GM23338 (cell line): ENCODE data around the gene GRM8. TPM values are rescaled to one million over a fixed set of nuclear protein-coding genes. Genes with fewer than 3 reads are reported as not detected.

Experiments used
- ATAC-seq: fragments of 200-7000 bp; cut with Tn5 transposase; 3 replicates; pipeline ENCODE4 v1.9.1; 2020
- DNase-seq: peaks from one replicate; pipeline ENCODE4 v3.0.0-alpha.2; 2015; ENCODE audit warnings: low spot score
- H2AFZ ChIP-seq: fragments of 200-600 bp; sonication (generic); 2 replicates; pipeline ENCODE4 v1.8.0; 2016; ENCODE audit warnings: antibody characterized with exemption, mild to moderate bottlenecking, moderate library complexity
- H3F3A ChIP-seq: fragments of 200-600 bp; sonication (generic); replicated peaks from 2 replicates; pipeline ENCODE4 v1.8.0; 2017; ENCODE audit warnings: antibody characterized with exemption, mixed run types, low read depth
- H3K27ac ChIP-seq: fragments of 200-600 bp; sonication (generic); 2 replicates; pipeline ENCODE4 v1.6.1; 2016; ENCODE audit warnings: low read depth
- H3K27me3 ChIP-seq: fragments of 200-600 bp; sonication (generic); 2 replicates; pipeline ENCODE4 v1.8.0; 2016; ENCODE audit warnings: mild to moderate bottlenecking, mixed run types, moderate library complexity; ENCODE audit not compliant: insufficient read depth
- H3K36me3 ChIP-seq: fragments of 200-600 bp; sonication (generic); 2 replicates; pipeline ENCODE4 v1.8.0; 2016; ENCODE audit warnings: mild to moderate bottlenecking; ENCODE audit not compliant: insufficient read depth
- H3K4me1 ChIP-seq: fragments of 200-600 bp; sonication (generic); 2 replicates; pipeline ENCODE4 v1.8.0; 2016; ENCODE audit warnings: mild to moderate bottlenecking, moderate library complexity; ENCODE audit not compliant: insufficient read depth
- H3K4me2 ChIP-seq: fragments of 200-600 bp; sonication (generic); 2 replicates; pipeline ENCODE4 v1.7.1; 2017; ENCODE audit warnings: mixed run types
- H3K4me3 ChIP-seq: fragments of 200-600 bp; sonication (generic); 2 replicates; pipeline ENCODE4 v1.6.1; 2016; ENCODE audit warnings: mixed run types
- H3K79me2 ChIP-seq: fragments of 200-600 bp; sonication (generic); replicated peaks from 2 replicates; pipeline ENCODE4 v1.8.0; 2017; ENCODE audit warnings: mild to moderate bottlenecking; ENCODE audit not compliant: insufficient read depth
- H3K9me2 ChIP-seq: fragments of 200-600 bp; sonication (generic); 2 replicates; pipeline ENCODE4 v1.8.0; 2017; ENCODE audit not compliant: insufficient read depth
- H4K20me1 ChIP-seq: fragments of 200-600 bp; sonication (generic); replicated peaks from 2 replicates; pipeline ENCODE4 v1.8.0; 2017; ENCODE audit warnings: mild to moderate bottlenecking; ENCODE audit not compliant: insufficient read depth
- H3K27ac Mint-ChIP-seq: 2 replicates; pipeline ENCODE4 v1.8.0; 2020; ENCODE audit warnings: inconsistent platforms, mild to moderate bottlenecking, moderate library complexity, mixed read lengths
- H3K27me3 Mint-ChIP-seq: 3 replicates; pipeline ENCODE4 v1.8.0; 2022; ENCODE audit warnings: low read depth, mild to moderate bottlenecking, moderate library complexity, mixed read lengths, inconsistent platforms; ENCODE audit not compliant: insufficient read depth, poor library complexity
- H3K36me3 Mint-ChIP-seq: 3 replicates; pipeline ENCODE4 v1.8.0; 2021; ENCODE audit warnings: low read depth, mild to moderate bottlenecking, inconsistent platforms, moderate library complexity, mixed read lengths
- H3K4me1 Mint-ChIP-seq: 3 replicates; pipeline ENCODE4 v1.8.0; 2020; ENCODE audit warnings: mild to moderate bottlenecking, inconsistent platforms, mixed read lengths
- H3K4me3 Mint-ChIP-seq: 3 replicates; pipeline ENCODE4 v1.8.0; 2021; ENCODE audit warnings: moderate library complexity, mild to moderate bottlenecking, inconsistent platforms, mixed read lengths
- H3K9me3 Mint-ChIP-seq: 3 replicates; pipeline ENCODE4 v1.8.0; 2020; ENCODE audit warnings: moderate library complexity, mild to moderate bottlenecking, inconsistent platforms, mixed read lengths
- CREB1 ChIP-seq: fragments of 250-450 bp; sonication (Bioruptor Pico); IDR thresholded peaks from 2 replicates; pipeline ENCODE4 v1.5.0; 2020; ENCODE audit warnings: low read depth, mild to moderate bottlenecking, moderate library complexity
- CTCF ChIP-seq, 2 experiments: fragments of 200-600 bp in 1 of 2; sonication (generic) in 1 of 2; conservative IDR thresholded peaks; 2 replicates each; pipeline versions ENCODE4 v1.5.1 to v1.6.1; 2016 to 2017; ENCODE audit warnings: antibody characterized with exemption in 2 of 2, low read depth in 2 of 2, mild to moderate bottlenecking in 2 of 2, moderate library complexity in 1 of 2
- ETS1 ChIP-seq: IDR thresholded peaks from 2 replicates; pipeline ENCODE4 v1.6.1; 2016; ENCODE audit warnings: antibody characterized with exemption
- EZH2phosphoT487 ChIP-seq: fragments of 200-600 bp; sonication (generic); IDR thresholded peaks from one replicate; pipeline ENCODE4 v1.8.1; 2018; ENCODE audit warnings: antibody characterized with exemption; ENCODE audit not compliant: unreplicated experiment
- JUNB ChIP-seq: IDR thresholded peaks from one replicate; pipeline ENCODE4 v1.6.1; 2016; ENCODE audit warnings: antibody characterized with exemption; ENCODE audit not compliant: unreplicated experiment
- NANOG ChIP-seq: IDR thresholded peaks from 2 replicates; pipeline ENCODE4 v1.6.1; 2016; ENCODE audit warnings: antibody characterized with exemption, borderline replicate concordance
- POLR2AphosphoS5 ChIP-seq: IDR thresholded peaks from 2 replicates; pipeline ENCODE4 v1.6.1; 2016; ENCODE audit warnings: antibody characterized with exemption, low read depth
- REST ChIP-seq: IDR thresholded peaks from one replicate; pipeline ENCODE4 v1.6.1; 2018; ENCODE audit warnings: antibody characterized with exemption; ENCODE audit not compliant: unreplicated experiment
- STAT1 ChIP-seq: IDR thresholded peaks from one replicate; pipeline ENCODE4 v1.6.1; 2016; ENCODE audit warnings: antibody characterized with exemption; ENCODE audit not compliant: unreplicated experiment
- ZNF114 ChIP-seq: fragments of 250-450 bp; sonication (Bioruptor Pico); IDR thresholded peaks from 2 replicates; pipeline ENCODE4 v1.5.0; 2020; ENCODE audit warnings: mild to moderate bottlenecking, moderate library complexity
- ZNF331 ChIP-seq: fragments of 250-450 bp; sonication (Bioruptor Pico); IDR thresholded peaks from 2 replicates; pipeline ENCODE4 v1.5.0; 2020; ENCODE audit warnings: low read depth, mild to moderate bottlenecking, moderate library complexity
- ZNF462 ChIP-seq: fragments of 250-450 bp; sonication (Bioruptor Pico); IDR thresholded peaks from 2 replicates; pipeline ENCODE4 v1.5.0; 2020; ENCODE audit warnings: mild to moderate bottlenecking, moderate library complexity
- polyA plus RNA-seq: library from polyadenylated mRNA; unstranded; fragments of >200 nt; fragmentation: Nextera tagmentation; extraction: Ambion mirVana; gene quantifications from 2 replicates; pipeline ENCODE4 v1.2.1, GENCODE V29; 2016
- total RNA-seq: library from RNA; depleted of rRNA; stranded (reverse); fragments of >200 nt; shearing (Covaris generic); gene quantifications from 2 replicates; pipeline ENCODE4 v1.2.3, GENCODE V29; 2014

Gene GRM8
- total and polyA plus RNA-seq, 2 experiments from 2014 or later, result 1.9 to 6.6 TPM

GRCh38 chr7:126440542-126440941 lies 812.2 kb downstream of the GRM8 start:
- Histone ChIP-seq H3K27ac (no peak overlapping the region), H2AFZ (no peak overlapping the region), H3K36me3 (no peaks in the 10 kb centered on the region), H3K9me2 (no peaks in the 10 kb centered on the region), H3K79me2 (no peaks in the 10 kb centered on the region), H3K4me2 (no peak overlapping the region), H3K4me1 (no peaks in the 10 kb centered on the region), H4K20me1 (no peaks in the 10 kb centered on the region), H3K27me3 (no peaks in the 10 kb centered on the region), H3F3A (no peaks in the 10 kb centered on the region), H3K4me3 (no peak overlapping the region)
- Mint-ChIP-seq H3K27me3 (no peaks in the 10 kb centered on the region), H3K4me1 (no peaks in the 10 kb centered on the region), H3K4me3 (no peak overlapping the region), H3K27ac (no peak overlapping the region), H3K9me3 (no peaks in the 10 kb centered on the region), H3K36me3 (no peaks in the 10 kb centered on the region)
- DNase-seq (no peak), ATAC-seq (no peak)
- TF ChIP-seq CREB1 (CRISPR knock-in tag) (no peak), ZNF462 (no peak), NANOG (no peak), ZNF114 (CRISPR knock-in tag) (no peak), JUNB (no peak), ETS1 (no peak), POLR2AphosphoS5 (no peak), REST (no peak), CTCF (conservative IDR thresholded peaks at IDR 0.05; ENCODE audit: low read depth in 2 of 2) (no peak), STAT1 (no peak), EZH2phosphoT487 (no peak), ZNF331 (CRISPR knock-in tag) (no peak)
